ENCODE measurements around the gene ADTRP.
A peak's percentile ranks its signal among the peaks of the same experiment; 100 is the strongest.
"Not testable (repeated sequence)": the region's sequence is repeated elsewhere in the genome, so short reads cannot be mapped to it uniquely, and the experiment has no call there.

ADTRP gene

GRCh38 chr6:11802886-11803590, 24.4 kb upstream of the ADTRP start:
- no peak for DNase-seq

DNA sequence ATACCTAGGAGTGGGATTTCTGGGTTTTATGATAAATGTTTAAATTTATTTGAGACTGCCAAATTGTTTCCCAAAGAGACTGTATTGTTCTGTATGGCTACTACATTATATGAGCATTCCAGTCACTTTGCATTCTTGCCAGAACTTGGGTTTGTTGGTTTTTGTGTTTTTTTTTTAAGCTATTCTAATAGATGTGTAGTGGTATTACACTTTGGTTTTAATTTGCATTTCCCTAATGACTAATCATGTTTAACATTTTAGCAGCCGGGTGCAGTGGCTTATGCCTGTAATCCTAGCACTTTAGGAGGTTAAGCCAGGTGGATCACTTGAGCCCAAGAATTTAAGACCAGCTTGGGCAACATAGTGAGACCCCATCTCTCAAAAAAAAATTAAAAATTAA, 21.9 kb upstream of the ADTRP start:
- not testable (repeated sequence) for DNase-seq

DNA sequence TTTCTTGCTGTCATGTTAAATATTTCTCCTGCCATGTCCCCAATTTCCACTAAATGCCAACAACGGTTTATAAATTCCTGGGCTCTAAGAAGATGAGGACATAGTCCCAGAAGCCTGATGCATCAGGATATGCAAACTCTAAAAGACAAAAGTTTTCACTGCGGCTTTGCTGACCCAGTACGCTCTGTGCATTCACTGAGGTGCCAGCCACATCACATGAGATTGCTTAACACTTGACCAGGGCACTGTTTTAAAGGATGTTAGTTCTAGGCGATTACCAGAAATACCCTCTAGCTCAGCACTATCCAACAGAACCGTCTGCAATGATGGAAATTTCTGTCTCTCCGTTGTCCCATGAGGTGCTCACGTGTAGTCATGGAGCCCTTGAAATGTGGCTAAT, 19.9 kb upstream of the ADTRP start:
- DNase-seq = no peak

DNA sequence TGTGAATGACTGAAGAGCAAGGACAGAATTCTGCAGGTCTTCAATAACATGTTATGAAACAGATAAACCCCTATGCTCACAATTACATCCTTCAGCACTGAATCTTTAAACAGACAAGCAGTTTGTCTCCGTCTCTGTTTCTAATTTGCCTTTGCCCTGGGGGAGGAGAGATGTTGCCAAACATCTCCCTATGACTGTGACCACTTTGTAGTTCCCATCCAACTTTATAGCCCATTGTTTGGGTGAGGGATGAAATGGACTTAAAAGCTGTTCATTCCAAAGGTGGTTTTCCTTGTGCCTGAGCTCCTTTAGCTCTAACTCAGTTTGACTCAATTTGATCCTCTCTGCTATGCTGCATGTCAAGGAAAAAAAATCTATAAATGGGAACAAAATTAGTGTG, 19.5 kb upstream of the ADTRP start:
- no peak for DNase-seq

DNA sequence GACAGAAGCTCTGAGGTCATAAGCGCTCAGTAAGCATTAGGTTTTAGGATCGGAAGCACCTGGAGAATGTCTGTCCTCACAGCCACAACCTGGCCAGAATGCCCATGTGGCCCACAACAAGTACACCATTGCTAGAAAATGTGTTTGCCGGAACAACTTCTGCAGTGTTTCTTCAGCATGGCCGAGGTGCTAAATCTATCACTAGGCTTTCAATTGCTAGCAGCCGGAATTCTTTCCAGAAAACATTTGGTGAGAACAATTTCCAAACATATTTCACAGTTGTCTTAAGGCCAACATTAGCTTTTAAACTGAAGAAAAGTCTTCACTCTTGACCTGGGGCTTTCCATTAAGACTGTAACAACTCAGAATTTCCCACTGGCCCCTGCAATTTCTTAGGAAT, 18.2 kb upstream of the ADTRP start:
- DNase-seq = no peak

- DNase-seq = no peak
Observed at GRCh38 chr6:11795403-11795802, 16.8 kb upstream of the ADTRP start.

GRCh38 chr6:11793277-11793676, 14.7 kb upstream of the ADTRP start:
- DNase-seq = no peak

- DNase-seq = no peak
Observed at GRCh38 chr6:11791354-11792107, 12.9 kb upstream of the ADTRP start.

GRCh38 chr6:11789744-11790143, 11.1 kb upstream of the ADTRP start:
- no peak for DNase-seq

DNA sequence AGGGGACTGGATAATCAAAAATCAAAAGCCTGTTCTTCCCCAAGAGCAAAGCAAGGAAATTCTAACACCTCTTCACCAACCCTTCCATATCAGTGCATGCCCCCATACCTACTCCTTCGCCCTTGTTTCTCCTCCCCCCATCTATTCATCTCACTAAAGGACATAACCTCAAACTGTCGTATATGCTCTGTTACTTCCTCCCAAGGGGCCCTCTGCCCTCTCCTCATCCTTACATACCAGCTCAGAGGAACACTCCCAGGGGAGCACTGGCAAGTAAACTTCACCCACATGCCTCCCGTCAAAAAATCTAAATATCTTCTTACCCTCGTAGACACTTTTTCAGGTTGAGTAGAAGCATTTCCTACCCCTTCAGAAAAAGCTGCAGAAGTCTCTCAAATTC, 9.4 kb upstream of the ADTRP start:
- DNase-seq = no peak

GRCh38 chr6:11785774-11786579, 7.4 kb upstream of the ADTRP start:
- DNase-seq = no peak

- DNase-seq = peak; percentile 50
Observed at GRCh38 chr6:11785415-11785773, 6.8 kb upstream of the ADTRP start.

DNA sequence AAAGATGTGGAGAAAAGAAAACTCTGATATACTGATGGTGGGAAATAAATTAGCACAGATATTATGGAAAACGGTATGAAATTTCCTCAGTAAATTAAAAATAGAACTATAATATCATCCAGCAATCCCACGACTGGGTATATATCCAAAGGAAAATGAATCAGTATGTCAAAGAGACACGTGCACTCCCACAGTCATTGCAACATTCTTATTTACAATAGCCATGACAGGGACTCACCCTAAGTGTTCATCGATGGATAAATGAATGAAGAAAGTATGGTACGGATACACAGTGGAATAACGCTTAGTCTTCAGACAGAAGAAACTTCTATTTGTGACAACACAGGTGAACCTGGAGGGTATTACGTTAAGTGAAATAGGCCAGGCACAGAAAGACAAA, 5.7 kb upstream of the ADTRP start:
- DNase-seq = no peak

- no peak for DNase-seq
Observed at GRCh38 chr6:11783524-11784064, 5.0 kb upstream of the ADTRP start.

- no peak for DNase-seq
Observed at GRCh38 chr6:11782524-11782923, 3.9 kb upstream of the ADTRP start.

DNA sequence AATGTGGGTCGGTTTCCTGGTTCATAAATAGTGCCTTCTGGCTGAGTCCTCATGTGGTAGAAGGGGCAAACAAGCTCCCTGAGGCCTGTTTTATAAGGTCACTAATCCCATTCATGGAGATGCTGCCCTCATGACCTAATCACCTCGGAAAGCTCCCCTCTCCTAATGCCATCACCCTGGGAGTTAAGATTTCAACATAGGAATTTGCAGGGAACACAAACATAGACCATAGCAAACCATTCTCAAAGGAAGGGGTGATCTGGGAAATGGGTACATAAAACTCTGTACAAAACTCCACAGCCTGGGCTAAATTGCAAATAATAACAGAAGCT, 1.5 kb upstream of the ADTRP start:
- no peak for DNase-seq

- no peak for DNase-seq
Observed at GRCh38 chr6:11779329-11780096, 910 bp upstream of the ADTRP start.

- DNase-seq = no peak
Observed at GRCh38 chr6:11778036-11778435, 567 bp downstream of the ADTRP start.

DNA sequence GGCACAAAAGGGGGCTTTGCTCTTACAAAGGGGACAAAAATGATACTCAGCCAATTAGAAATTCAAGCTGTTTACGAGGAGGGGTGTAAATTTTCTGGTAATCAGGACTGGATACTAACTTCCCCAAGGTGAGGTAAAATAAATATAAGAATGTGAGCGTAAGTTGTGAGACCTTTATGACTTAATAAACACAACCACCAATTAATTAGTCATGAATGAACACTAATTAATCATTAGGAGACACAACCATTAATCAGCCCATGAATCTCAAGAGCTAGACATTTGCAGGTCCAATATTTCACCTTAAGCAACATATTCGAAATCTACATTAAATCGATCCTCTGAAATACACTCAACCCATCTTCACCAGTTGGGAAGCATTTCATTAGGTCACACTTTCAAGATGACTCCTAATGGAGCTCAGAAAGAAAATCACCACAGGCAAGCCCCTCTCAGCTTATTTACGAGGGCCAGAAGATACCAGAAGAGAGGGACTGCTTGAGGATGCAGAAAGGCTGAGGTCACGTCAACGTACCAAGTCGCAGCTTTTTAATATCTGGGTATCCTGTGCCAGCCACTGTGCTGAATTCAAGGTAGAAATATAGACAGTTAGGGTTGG, 2.7 kb downstream of the ADTRP start:
- no peak for DNase-seq

- no peak for DNase-seq
Observed at GRCh38 chr6:11774426-11774825, 4.2 kb downstream of the ADTRP start.

- no peak for DNase-seq
Observed at GRCh38 chr6:11773581-11773980, 5.0 kb downstream of the ADTRP start.

DNA sequence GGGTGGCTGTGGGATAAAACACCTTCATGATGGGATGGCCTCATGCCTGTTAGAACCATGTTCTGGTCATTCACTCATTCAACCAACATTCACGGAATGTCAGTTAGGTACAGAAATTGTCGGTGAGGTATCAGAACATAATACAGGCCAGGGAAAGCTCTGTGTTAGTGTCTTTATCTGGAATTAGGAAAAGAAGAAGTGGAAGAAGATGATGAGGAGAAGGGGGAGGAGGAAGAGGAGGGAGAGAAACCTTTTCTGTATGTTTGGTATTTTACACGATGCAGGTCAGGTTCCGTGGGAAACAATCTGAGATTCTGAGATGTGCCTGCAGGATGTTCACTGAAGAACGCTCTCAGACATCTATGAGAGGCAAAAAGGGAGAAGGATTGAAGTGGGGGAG, 5.6 kb downstream of the ADTRP start:
- no peak for DNase-seq

Data from NCI-H2081 treated with DMSO at 0.1 percent for 48 hours (cell line).